ENCODE data around the gene IFT57. TPM values are rescaled to one million over a fixed set of nuclear protein-coding genes. Genes with fewer than 3 reads are reported as not detected.

The IFT57 gene
- polyA plus RNA-seq, 1 of the 3 experiments (the other 2 are of a cell fraction) = 81.6 TPM

DNA sequence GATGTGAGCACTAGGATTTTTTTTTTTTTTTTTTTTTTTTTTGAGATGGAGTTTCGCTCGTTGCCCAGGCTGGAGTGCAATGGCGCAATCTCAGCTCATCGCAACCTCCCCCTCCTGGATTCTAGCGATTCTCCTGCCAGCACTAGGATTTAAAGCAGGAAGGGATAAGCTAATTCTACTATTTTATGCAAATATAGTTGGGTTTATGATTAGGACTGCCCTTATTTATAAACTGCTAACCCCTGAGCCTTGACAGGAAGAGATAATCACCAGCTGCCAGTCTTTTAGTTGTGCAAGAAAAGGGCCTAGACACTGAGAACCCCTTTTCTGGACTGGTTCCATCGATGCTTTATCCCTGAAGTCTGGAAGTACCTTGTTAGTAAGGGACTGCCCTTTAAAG lies 36.7 kb downstream of the IFT57 start:
- TF ChIP-seq TCF12 (IDR thresholded peaks at IDR 0.05) (no peak), RXRA (IDR thresholded peaks at IDR 0.05; ENCODE audit: borderline replicate concordance, low read depth) (no peak), MEF2A (IDR thresholded peaks at IDR 0.05; ENCODE audit: borderline replicate concordance, low read depth) (no peak), NRF1 (IDR thresholded peaks at IDR 0.05; ENCODE audit: low read depth, low read length) (no peak), FOXM1 (IDR thresholded peaks at IDR 0.05; ENCODE audit: low read depth) (no peak), ELF1 (IDR thresholded peaks at IDR 0.05) (no peak), NFIC (IDR thresholded peaks at IDR 0.05; ENCODE audit: borderline replicate concordance) (no peak), SMC3 (IDR thresholded peaks at IDR 0.05; ENCODE audit: low read depth, low read length) (no peak), RAD21 (IDR thresholded peaks at IDR 0.05; ENCODE audit: low read length) (no peak), EZH2phosphoT487 (IDR thresholded peaks at IDR 0.05; ENCODE audit: borderline replicate concordance, low read depth) (no peak), MXI1 (IDR thresholded peaks at IDR 0.05; ENCODE audit: low read depth, low read length) (no peak), CHD2 (IDR thresholded peaks at IDR 0.05; ENCODE audit: low read length, partially characterized antibody) (no peak), FOXJ3 (CRISPR knock-in tag; IDR thresholded peaks at IDR 0.05) (no peak), GABPA (IDR thresholded peaks at IDR 0.05; ENCODE audit: low read depth) (no peak), FOSL2 (IDR thresholded peaks at IDR 0.05; ENCODE audit: borderline replicate concordance, low read depth) (no peak)
- TF ChIP-seq, protein P1, sequence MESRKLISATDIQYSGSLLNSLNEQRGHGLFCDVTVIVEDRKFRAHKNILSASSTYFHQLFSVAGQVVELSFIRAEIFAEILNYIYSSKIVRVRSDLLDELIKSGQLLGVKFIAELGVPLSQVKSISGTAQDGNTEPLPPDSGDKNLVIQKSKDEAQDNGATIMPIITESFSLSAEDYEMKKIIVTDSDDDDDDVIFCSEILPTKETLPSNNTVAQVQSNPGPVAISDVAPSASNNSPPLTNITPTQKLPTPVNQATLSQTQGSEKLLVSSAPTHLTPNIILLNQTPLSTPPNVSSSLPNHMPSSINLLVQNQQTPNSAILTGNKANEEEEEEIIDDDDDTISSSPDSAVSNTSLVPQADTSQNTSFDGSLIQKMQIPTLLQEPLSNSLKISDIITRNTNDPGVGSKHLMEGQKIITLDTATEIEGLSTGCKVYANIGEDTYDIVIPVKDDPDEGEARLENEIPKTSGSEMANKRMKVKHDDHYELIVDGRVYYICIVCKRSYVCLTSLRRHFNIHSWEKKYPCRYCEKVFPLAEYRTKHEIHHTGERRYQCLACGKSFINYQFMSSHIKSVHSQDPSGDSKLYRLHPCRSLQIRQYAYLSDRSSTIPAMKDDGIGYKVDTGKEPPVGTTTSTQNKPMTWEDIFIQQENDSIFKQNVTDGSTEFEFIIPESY (IDR thresholded peaks at IDR 0.05; ENCODE audit: borderline replicate concordance, low read depth) = no peak
- TF ChIP-seq, protein P2, sequence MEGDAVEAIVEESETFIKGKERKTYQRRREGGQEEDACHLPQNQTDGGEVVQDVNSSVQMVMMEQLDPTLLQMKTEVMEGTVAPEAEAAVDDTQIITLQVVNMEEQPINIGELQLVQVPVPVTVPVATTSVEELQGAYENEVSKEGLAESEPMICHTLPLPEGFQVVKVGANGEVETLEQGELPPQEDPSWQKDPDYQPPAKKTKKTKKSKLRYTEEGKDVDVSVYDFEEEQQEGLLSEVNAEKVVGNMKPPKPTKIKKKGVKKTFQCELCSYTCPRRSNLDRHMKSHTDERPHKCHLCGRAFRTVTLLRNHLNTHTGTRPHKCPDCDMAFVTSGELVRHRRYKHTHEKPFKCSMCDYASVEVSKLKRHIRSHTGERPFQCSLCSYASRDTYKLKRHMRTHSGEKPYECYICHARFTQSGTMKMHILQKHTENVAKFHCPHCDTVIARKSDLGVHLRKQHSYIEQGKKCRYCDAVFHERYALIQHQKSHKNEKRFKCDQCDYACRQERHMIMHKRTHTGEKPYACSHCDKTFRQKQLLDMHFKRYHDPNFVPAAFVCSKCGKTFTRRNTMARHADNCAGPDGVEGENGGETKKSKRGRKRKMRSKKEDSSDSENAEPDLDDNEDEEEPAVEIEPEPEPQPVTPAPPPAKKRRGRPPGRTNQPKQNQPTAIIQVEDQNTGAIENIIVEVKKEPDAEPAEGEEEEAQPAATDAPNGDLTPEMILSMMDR (IDR thresholded peaks at IDR 0.05) = no peak
- TF ChIP-seq, protein P3, sequence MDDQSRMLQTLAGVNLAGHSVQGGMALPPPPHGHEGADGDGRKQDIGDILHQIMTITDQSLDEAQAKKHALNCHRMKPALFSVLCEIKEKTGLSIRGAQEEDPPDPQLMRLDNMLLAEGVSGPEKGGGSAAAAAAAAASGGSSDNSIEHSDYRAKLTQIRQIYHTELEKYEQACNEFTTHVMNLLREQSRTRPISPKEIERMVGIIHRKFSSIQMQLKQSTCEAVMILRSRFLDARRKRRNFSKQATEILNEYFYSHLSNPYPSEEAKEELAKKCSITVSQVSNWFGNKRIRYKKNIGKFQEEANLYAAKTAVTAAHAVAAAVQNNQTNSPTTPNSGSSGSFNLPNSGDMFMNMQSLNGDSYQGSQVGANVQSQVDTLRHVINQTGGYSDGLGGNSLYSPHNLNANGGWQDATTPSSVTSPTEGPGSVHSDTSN (IDR thresholded peaks at IDR 0.05) = no peak
- TF ChIP-seq, protein P4, sequence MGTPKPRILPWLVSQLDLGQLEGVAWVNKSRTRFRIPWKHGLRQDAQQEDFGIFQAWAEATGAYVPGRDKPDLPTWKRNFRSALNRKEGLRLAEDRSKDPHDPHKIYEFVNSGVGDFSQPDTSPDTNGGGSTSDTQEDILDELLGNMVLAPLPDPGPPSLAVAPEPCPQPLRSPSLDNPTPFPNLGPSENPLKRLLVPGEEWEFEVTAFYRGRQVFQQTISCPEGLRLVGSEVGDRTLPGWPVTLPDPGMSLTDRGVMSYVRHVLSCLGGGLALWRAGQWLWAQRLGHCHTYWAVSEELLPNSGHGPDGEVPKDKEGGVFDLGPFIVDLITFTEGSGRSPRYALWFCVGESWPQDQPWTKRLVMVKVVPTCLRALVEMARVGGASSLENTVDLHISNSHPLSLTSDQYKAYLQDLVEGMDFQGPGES (IDR thresholded peaks at IDR 0.05; ENCODE audit: low read depth, low read length) = no peak
- TF ChIP-seq, protein P5, sequence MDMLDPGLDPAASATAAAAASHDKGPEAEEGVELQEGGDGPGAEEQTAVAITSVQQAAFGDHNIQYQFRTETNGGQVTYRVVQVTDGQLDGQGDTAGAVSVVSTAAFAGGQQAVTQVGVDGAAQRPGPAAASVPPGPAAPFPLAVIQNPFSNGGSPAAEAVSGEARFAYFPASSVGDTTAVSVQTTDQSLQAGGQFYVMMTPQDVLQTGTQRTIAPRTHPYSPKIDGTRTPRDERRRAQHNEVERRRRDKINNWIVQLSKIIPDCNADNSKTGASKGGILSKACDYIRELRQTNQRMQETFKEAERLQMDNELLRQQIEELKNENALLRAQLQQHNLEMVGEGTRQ (IDR thresholded peaks at IDR 0.05; ENCODE audit: borderline replicate concordance, low read depth, low read length) = no peak
- 74% methylated on average over 6 of the region's 6 CpGs for WGBS (ENCODE audit: low lambda C conversion rate)
- no peaks in the 10 kb centered on the region for H3K79me2 ChIP-seq (ENCODE audit: insufficient read depth)

More for the DNA sequence above, 36.7 kb downstream of the IFT57 start:
- ChIA-PET CTCF (no interaction called here), POLR2A (no interaction called here)
- Histone ChIP-seq H3K9me2 (no peaks in the 10 kb centered on the region), H3K27ac (ENCODE audit: low read depth in 2 of 2, low read length in 1 of 2) (no peak overlapping the region), H2AFZ (ENCODE audit: low read depth) (no peak overlapping the region), H3K36me3 (replicated peaks in 1 of 2; ENCODE audit: control insufficient read depth in 1 of 2, insufficient read depth in 2 of 2, low read length in 1 of 2) (peaks cover 22 to 24% of the 10 kb centered on the region in 2 experiments), H3K4me1 (ENCODE audit: control insufficient read depth in 1 of 2, insufficient read depth in 2 of 2, low read depth in 1 of 2, low read length in 1 of 2) (peaks cover 0 to 6% of the 10 kb centered on the region in 2 experiments; a peak in 2 of 4 replicates), H3K4me2 (no peak overlapping the region), H3F3A (replicated peaks; ENCODE audit: insufficient read depth) (peaks cover 8% of the 10 kb centered on the region), H3K4me3 (ENCODE audit: low read depth in 2 of 2, low read length in 1 of 2) (no peak overlapping the region), H4K20me1 (ENCODE audit: insufficient read depth) (no peaks in the 10 kb centered on the region), H3K9me3 (no peaks in the 10 kb centered on the region), H3K9ac (no peak overlapping the region), H3K27me3 (ENCODE audit: insufficient read depth) (no peaks in the 10 kb centered on the region)
- DNase-seq = no peak

Measured in SK-N-SH (cell line).